ENCODE results near the gene CEP85L.

GRCh38 chr6:118537574-118537973, 113.8 kb downstream of the CEP85L start:
- TF ChIP-seq POLR2AphosphoS5 (IDR thresholded peaks at IDR 0.05; ENCODE audit: low read depth, low read length) (no peak), POLR2A (IDR thresholded peaks at IDR 0.05; ENCODE audit: low read depth, low read length) (no peak)
